ENCODE data around the gene TAF1A.

Gene TAF1A

DNA sequence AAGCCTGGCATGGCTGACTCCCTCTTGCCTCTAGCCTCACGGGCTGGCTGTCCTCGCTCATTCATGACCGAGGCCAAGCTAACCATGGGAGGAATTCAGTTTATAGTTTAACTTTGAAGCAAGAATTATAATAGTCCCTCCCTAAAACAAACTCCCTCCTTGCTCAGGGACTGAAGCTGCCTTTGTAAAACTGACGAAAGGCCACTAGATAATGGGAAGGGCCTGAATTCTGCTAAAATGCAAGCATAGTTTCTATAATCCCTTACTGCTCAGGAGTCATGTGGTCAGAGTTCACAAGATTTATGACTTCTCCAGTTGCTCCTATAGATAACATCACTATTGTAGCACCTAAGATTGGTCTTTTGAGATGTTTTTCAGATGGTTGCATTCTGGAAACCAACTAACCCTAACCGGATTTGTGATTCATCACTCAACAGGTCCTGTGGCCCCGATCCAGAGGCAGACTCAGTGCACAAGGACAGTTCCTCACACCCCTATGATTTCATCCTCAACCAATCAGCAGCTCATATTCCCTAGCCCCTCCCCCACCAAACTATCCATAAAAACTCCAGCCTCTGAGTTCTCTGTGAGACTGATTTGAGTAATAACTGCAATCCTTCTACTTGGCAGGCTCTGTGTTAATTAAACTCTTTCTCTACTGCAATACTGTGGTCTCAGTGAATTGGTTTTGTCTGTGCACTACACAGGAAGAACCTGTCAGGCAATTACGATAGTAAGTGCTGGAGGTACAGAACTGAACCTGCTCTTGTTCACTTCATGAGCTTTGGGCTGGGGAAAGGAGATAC, 68.2 kb downstream of the TAF1A start:
- H3K27ac ChIP-seq = no peak overlapping the region
- TF ChIP-seq, protein P1, sequence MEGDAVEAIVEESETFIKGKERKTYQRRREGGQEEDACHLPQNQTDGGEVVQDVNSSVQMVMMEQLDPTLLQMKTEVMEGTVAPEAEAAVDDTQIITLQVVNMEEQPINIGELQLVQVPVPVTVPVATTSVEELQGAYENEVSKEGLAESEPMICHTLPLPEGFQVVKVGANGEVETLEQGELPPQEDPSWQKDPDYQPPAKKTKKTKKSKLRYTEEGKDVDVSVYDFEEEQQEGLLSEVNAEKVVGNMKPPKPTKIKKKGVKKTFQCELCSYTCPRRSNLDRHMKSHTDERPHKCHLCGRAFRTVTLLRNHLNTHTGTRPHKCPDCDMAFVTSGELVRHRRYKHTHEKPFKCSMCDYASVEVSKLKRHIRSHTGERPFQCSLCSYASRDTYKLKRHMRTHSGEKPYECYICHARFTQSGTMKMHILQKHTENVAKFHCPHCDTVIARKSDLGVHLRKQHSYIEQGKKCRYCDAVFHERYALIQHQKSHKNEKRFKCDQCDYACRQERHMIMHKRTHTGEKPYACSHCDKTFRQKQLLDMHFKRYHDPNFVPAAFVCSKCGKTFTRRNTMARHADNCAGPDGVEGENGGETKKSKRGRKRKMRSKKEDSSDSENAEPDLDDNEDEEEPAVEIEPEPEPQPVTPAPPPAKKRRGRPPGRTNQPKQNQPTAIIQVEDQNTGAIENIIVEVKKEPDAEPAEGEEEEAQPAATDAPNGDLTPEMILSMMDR (conservative IDR thresholded peaks at IDR 0.05) = no peak

Measured in VCaP (cell line).